OCI-LY1 (cell line): ENCODE measurements around the gene LRMDA.

Experiments
- EZH2 ChIP-seq: fragments of 200-600 bp; sonication (generic), shearing (Covaris generic); IDR thresholded peaks from 2 replicates; pipeline ENCODE4 v1.8.0; 2017; ENCODE audit warnings: borderline replicate concordance, mixed run types, mild to moderate bottlenecking, antibody characterized with exemption, low read length, moderate library complexity, mixed read lengths
- TF ChIP-seq, protein P1 (sequence below): fragments of 200-600 bp; sonication (generic), shearing (Covaris generic); IDR thresholded peaks from 2 replicates; pipeline ENCODE4 v1.5.1; 2017; ENCODE audit warnings: mild to moderate bottlenecking, antibody characterized with exemption, low read length, moderate library complexity, mixed read lengths

DNA sequence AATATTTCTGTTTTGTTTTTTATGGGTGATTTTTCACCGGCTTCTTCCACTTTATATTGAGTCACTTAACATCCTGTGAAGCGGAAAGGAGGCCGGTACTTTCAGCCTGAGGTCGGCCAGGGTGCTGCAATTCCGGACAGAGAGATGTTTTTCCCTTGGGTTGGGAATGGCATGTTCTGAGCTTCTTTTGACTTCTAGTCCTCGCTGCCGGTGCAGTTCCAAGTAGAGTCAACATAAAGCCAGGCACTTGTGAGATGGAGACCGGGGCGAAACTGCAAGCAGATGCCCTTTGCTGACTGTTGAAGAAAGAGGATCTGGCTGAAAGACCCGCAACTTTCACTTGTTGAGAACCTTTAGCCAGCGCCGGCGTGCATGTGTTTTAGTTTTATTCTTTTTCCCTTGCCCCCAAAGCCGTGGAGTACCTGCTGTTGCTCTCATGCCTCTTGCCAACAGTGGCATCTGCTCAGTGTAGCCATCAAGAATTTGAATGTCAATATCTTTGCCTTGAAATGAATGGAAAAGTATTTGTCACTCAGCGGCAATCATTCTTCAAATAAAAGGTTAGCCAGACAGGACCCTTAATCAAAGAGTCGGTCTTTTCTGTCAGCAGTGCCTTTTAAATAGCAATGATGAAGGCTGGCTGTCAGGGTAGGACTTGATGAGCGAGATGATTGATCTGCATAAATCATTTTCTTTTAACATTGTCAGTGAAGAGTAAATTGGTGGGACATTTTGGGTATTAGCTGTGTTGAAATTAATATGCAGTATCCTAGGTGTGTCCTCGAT is 351.2 kb downstream of the LRMDA start:
- TF ChIP-seq, protein P1, sequence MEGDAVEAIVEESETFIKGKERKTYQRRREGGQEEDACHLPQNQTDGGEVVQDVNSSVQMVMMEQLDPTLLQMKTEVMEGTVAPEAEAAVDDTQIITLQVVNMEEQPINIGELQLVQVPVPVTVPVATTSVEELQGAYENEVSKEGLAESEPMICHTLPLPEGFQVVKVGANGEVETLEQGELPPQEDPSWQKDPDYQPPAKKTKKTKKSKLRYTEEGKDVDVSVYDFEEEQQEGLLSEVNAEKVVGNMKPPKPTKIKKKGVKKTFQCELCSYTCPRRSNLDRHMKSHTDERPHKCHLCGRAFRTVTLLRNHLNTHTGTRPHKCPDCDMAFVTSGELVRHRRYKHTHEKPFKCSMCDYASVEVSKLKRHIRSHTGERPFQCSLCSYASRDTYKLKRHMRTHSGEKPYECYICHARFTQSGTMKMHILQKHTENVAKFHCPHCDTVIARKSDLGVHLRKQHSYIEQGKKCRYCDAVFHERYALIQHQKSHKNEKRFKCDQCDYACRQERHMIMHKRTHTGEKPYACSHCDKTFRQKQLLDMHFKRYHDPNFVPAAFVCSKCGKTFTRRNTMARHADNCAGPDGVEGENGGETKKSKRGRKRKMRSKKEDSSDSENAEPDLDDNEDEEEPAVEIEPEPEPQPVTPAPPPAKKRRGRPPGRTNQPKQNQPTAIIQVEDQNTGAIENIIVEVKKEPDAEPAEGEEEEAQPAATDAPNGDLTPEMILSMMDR: no peak
- no peak for TF ChIP-seq EZH2
